HUES6 (cell line): ENCODE measurements around the gene REELD1.

Source experiments
- H3K27ac ChIP-seq: 2 replicates; pipeline ENCODE4 v1.7.0; 2013; ENCODE audit warnings: low read depth, mild to moderate bottlenecking, low read length, inconsistent platforms
- H3K27me3 ChIP-seq: 2 replicates; pipeline ENCODE4 v1.6.1; 2013; ENCODE audit warnings: low read length; ENCODE audit not compliant: control insufficient read depth, insufficient read depth
- H3K36me3 ChIP-seq: 2 replicates; pipeline ENCODE4 v1.6.1; 2013; ENCODE audit warnings: low read length; ENCODE audit not compliant: control insufficient read depth, insufficient read depth
- H3K4me1 ChIP-seq: 2 replicates; pipeline ENCODE4 v1.6.1; 2013; ENCODE audit warnings: low read length; ENCODE audit not compliant: control insufficient read depth, insufficient read depth
- H3K4me3 ChIP-seq: 2 replicates; pipeline ENCODE4 v1.5.1; 2013; ENCODE audit warnings: low read depth, low read length
- H3K9ac ChIP-seq: one replicate; pipeline ENCODE4 v1.6.1; 2013; ENCODE audit warnings: mild to moderate bottlenecking, low read length
- H3K9me3 ChIP-seq: 2 replicates; pipeline ENCODE4 v1.6.1; 2013; ENCODE audit warnings: low read depth, low read length; ENCODE audit not compliant: control insufficient read depth, insufficient read depth

The REELD1 gene

DNA sequence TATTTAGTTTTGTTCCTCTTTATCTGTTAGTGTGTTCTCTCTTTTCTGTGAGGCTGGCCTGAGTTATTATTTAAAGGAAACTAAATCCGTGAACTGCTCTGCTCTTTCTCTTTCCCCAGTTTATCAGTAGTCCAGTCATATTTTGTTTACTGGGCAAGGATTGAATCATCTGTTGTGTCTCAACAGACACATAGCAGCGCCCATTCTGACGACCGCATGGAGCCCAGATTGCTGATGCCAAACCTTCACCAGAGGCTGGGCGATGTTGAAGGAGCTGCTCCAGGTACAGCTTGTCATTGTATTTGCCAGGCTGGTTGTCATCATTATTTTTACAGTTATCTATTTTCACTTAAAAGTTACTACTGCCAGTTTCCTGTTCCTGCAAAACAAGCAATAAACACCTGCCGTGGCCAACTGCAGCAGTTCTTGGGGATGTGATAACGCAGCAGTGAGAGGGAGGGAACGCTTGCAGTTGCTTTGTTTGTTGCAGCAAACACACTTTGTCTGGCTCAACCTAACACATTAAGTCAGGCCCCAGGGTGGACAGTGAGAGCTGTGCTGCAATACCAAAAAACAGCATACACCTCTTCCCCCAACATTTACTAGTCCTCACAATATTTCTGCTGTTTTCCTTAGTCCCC lies 10.1 kb downstream of the REELD1 start:
- H3K4me1 ChIP-seq, result no peaks in the 10 kb centered on the region
- no peaks in the 10 kb centered on the region for H3K27me3 ChIP-seq
- H3K27ac ChIP-seq, result no peak overlapping the region
- H3K4me3 ChIP-seq, result no peak overlapping the region
- H3K36me3 ChIP-seq, result no peaks in the 10 kb centered on the region
- no peak overlapping the region for H3K9ac ChIP-seq
- H3K9me3 ChIP-seq, result no peaks in the 10 kb centered on the region

DNA sequence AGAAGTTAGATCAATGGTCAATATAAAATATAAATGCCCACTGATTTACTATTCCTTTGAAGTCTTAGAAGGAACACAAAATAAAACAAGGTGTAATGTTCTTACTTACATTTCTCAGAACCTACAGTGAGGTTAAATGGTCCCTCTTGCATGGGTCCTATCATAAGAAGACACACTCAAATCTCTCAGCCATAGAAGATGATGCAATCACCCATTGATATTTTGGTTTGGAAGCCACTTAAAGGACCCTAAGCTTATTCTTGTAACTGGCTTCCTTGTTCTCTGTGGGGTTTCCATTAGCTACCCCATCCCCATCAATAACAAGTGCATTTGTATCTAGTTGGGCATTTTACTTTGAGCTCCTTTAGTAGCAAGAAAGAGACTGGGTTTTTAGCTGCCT lies 15.1 kb downstream of the REELD1 start:
- Histone ChIP-seq H3K9me3 (0 out of 2 replicates have a peak, but pooled peaks cover 8% of the 10 kb centered on the region), H3K27ac (no peak overlapping the region), H3K27me3 (no peaks in the 10 kb centered on the region), H3K4me1 (no peaks in the 10 kb centered on the region), H3K9ac (no peak overlapping the region), H3K36me3 (no peaks in the 10 kb centered on the region), H3K4me3 (no peak overlapping the region)

DNA sequence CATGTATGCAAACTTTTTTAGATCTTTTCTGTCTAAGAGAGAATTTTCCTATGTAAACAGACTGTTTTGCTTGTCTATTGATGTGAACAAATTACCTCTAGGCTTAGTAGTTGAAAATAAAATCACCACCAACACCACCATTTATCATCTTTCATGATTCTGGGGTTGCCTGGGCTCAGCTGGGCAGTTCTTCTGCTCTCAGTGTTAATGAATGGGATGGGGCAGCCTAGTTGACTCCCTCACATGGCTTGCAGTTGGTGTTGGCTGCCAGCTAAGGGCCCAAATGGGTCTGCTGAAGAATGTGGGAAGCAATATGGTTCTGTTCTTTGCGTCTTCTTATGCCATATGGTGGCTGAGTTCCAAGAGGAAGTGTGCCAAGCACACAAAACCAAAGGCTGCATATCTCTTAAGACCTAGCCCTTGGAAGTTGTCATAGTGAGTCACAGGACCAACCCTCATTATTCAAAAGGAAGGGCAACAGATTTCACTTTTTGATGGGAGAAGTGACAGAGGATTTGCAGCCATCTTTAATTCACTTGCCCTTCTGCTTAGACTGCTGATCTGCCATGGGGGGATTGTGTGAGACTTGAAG lies 17.9 kb downstream of the REELD1 start:
- H3K9ac ChIP-seq, result no peak overlapping the region
- H3K27ac ChIP-seq, result no peak overlapping the region
- no peaks in the 10 kb centered on the region for H3K4me1 ChIP-seq
- H3K27me3 ChIP-seq, result no peaks in the 10 kb centered on the region
- H3K36me3 ChIP-seq, result no peaks in the 10 kb centered on the region
- 0 out of 2 replicates have a peak, but pooled peaks cover 8% of the 10 kb centered on the region for H3K9me3 ChIP-seq
- H3K4me3 ChIP-seq, result no peak overlapping the region

DNA sequence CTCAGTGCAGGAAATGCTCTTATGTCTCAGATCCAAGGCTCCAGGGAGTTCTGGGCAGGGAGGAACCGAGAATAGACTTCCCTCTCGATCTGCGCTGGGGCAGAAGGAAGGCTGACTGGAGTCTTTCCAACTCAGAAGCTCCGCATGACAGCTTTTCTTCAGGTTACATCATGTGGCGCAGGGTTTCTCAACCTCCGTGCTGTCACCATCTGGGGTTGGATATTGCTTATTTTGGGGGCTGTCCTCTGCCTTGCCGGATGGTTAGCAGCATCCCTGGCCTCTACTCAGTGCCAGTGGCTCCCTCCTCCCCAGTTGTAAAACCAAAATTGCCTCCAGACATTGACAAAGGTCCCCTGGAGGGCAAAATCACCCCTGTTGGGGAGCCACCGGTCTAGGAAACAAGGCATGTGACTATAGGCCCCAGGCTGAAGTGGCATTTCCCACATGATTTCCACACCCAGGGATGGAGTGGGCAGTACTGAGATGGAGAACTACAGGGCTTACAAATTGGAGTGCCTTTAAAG lies 21.4 kb downstream of the REELD1 start:
- Histone ChIP-seq H3K9me3 (0 out of 2 replicates have a peak, but pooled peaks cover 8% of the 10 kb centered on the region), H3K36me3 (no peaks in the 10 kb centered on the region), H3K9ac (no peak overlapping the region), H3K4me3 (no peak overlapping the region), H3K27ac (no peak overlapping the region), H3K4me1 (no peaks in the 10 kb centered on the region), H3K27me3 (no peaks in the 10 kb centered on the region)

DNA sequence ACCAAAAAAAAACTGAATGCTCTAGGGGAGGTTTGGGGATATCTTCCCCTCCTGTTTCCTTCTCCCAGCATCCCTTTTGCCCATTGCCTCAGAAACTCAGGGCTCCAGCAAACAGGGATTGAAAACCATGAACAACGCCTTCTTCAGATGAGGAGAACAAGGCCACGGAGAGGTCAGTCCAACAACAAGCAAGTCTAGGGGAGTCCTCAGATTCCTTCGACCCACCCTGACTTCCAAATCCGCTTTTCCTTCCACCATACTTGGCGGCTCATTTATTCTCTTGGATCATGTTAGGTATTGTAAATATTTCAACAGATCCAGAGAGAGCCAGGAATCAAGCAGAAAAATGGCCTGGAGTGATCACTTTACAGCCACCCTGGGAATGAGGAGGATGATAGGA lies 21.9 kb downstream of the REELD1 start:
- no peaks in the 10 kb centered on the region for H3K27me3 ChIP-seq
- no peak overlapping the region for H3K9ac ChIP-seq
- H3K9me3 ChIP-seq, result 0 out of 2 replicates have a peak, but pooled peaks cover 8% of the 10 kb centered on the region
- H3K27ac ChIP-seq, result no peak overlapping the region
- no peak overlapping the region for H3K4me3 ChIP-seq
- no peaks in the 10 kb centered on the region for H3K4me1 ChIP-seq
- H3K36me3 ChIP-seq, result no peaks in the 10 kb centered on the region

DNA sequence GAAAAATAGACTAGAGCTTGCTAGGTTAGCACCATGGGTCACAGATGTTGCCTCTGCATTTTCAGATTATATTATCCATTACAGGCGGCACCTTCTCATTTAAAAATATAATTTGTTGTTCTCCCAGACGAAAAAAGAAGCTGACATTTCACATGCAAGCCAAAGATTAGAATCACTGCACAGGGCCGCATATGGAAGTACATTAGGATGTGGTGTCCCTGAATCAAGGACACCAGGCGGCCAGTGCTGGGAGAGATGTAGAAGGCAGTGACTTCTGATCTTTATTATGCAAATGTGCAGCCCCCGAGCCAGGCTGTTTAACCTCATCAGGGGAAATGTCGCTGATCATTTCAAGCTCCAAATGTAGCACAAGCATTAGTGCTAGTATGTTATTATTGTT lies 22.8 kb downstream of the REELD1 start:
- 0 out of 2 replicates have a peak, but pooled peaks cover 7% of the 10 kb centered on the region for H3K9me3 ChIP-seq
- no peaks in the 10 kb centered on the region for H3K36me3 ChIP-seq
- H3K27me3 ChIP-seq, result no peaks in the 10 kb centered on the region
- no peak overlapping the region for H3K27ac ChIP-seq
- H3K4me3 ChIP-seq, result no peak overlapping the region
- peaks cover 5% of the 10 kb centered on the region for H3K4me1 ChIP-seq
- no peak overlapping the region for H3K9ac ChIP-seq

DNA sequence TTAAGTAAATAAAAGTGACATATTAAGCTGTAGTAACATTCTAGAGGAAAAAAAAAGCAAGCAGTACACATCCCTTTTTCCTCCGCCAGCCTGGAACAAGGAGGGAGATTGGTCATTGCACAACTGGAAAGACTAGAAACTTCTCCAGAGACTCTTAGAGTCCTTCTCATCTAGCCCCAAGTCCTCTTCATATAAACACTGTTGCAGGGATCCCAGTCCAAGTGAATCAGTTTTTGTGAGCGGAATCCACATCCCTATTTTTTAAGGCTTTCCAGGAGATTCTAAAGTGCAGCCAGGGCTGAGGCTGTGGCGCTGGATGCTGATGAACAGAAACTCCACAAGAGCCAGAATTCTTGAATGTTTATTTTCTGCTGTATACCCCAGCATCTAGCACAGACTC lies 23.8 kb downstream of the REELD1 start:
- Histone ChIP-seq H3K4me3 (no peak overlapping the region), H3K27me3 (no peaks in the 10 kb centered on the region), H3K4me1 (peaks cover 8% of the 10 kb centered on the region), H3K9me3 (no peaks in the 10 kb centered on the region), H3K36me3 (no peaks in the 10 kb centered on the region), H3K9ac (no peak overlapping the region), H3K27ac (no peak overlapping the region)

DNA sequence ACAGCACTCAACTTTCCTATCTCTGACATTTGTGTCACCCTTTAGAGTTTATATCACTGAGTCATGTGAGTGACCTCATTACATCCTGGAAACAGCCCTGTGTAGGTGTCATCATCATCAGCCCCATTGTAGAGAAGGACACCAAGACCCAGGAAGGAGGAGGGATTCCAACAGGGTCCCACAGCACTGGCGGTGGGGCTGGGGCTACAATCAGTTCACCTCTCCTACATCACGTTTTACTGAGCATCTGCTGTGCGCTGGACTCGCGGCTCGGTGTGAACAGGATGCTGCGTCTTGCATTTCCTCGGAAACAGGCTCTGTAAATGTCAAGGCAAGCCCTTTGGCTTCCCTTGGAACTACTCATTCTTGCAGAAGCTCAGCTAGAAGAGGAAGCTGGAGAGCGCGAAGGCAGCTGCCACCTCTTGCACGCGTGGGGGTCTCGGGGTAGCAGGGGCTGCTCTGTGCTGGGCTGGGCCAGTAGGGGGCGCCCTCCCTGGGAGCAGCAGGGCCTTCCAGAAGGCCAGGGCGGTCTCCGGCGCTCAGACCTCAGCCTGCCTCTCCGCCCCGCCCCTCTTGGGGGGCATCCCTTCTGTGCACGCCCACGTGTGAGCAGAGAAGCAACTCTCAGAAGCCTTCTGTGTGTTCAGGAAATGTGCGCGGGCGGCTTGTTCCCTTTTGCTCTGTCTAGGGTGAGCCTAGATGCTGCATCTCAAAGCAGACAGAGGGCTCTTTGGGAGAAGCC lies 29.0 kb downstream of the REELD1 start:
- H3K9ac ChIP-seq, result no peak overlapping the region
- H3K4me3 ChIP-seq, result no peak overlapping the region
- H3K9me3 ChIP-seq, result no peaks in the 10 kb centered on the region
- no peaks in the 10 kb centered on the region for H3K36me3 ChIP-seq
- H3K27ac ChIP-seq, result no peak overlapping the region
- peaks cover 8% of the 10 kb centered on the region for H3K4me1 ChIP-seq
- no peaks in the 10 kb centered on the region for H3K27me3 ChIP-seq

DNA sequence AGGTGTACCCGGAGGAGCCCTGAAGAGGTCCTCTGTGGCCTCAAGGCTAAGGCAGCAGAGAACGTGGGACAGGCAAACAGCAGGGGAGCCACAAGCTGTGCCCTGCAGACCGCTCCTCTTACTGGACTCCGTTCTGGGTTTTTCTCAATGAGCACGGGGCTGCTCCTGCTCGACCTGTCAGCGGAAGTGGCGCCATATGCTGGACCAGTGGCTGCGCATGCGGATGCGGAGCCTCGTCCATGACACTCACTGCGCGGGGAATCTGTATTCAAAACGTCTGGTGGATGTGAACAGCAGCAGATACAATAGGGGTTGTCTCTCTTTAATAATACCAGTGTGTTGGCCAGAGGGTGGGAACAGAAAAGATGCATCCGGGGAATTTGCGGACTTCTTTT lies 29.5 kb downstream of the REELD1 start:
- no peaks in the 10 kb centered on the region for H3K9me3 ChIP-seq

DNA sequence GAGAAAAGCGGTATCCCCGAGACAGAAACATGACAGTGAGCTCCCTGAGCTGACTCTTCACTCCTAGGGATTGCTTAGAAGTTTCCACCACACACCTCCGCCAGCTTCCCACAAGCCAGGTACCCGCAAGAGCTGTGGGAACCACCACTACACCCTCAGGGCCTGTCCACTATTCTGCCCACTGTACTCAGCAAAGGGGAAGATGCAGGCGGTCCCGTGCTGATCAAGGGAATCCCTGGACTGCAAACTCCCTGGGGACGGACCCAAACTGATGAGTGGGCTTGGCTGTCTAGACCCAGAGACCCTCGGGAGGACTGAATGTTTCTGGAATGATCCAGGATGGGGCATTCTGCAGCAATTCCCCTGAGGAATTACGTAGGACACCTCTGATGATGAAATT lies 30.2 kb downstream of the REELD1 start:
- Histone ChIP-seq H3K36me3 (no peaks in the 10 kb centered on the region), H3K9ac (no peak overlapping the region), H3K9me3 (no peaks in the 10 kb centered on the region), H3K4me3 (no peak overlapping the region), H3K27me3 (no peaks in the 10 kb centered on the region), H3K27ac (no peak overlapping the region), H3K4me1 (peaks cover 8% of the 10 kb centered on the region)

More for the DNA sequence above, 29.5 kb downstream of the REELD1 start:
- peaks cover 8% of the 10 kb centered on the region for H3K4me1 ChIP-seq
- no peak overlapping the region for H3K9ac ChIP-seq
- H3K27me3 ChIP-seq, result no peaks in the 10 kb centered on the region
- H3K27ac ChIP-seq, result no peak overlapping the region
- H3K36me3 ChIP-seq, result no peaks in the 10 kb centered on the region
- no peak overlapping the region for H3K4me3 ChIP-seq

DNA sequence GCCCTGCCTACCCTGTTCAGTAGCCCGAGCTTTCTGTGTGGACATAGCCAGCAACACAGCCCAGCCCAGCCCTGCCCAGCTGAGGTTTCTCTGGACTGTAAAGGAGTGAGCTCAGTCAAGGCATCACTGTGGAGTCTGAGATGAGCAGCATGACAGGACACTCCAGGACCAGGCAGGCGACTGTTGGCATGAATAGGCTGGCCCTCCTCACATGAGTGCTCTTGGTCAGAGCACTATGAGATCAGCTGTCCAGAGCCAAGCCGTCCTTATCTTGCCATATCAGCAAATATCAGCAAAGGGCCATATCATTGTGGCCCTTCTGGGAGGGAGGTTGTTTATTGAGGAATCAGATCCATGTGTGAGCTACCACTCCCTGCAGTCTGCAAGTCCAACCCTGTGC lies 30.9 kb downstream of the REELD1 start:
- Histone ChIP-seq H3K36me3 (no peaks in the 10 kb centered on the region), H3K9me3 (no peaks in the 10 kb centered on the region), H3K4me3 (no peak overlapping the region), H3K4me1 (peaks cover 8% of the 10 kb centered on the region), H3K27ac (no peak overlapping the region), H3K27me3 (no peaks in the 10 kb centered on the region), H3K9ac (no peak overlapping the region)
